ENCODE measurements around the gene BCOR.

DNA sequence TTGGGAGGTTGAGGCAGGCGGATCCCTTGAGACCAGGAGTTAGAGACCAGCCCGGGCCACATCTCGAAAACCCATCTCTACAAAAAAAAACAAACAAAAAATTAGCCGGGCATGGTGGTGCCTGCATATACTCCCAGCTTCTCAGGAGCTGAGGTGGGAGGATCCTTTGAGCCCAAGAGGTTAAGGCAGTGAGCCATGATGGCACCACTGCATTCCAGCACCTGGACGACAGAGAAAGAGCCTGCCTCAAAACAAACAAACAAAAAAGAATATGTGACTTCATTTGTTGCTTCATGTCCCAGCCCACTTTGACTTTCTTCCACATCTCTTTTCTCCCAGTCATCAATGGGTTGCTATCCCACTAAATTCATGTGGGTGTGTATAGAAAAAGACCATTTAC is 79.7 kb downstream of the BCOR start:
- TF ChIP-seq, protein P1, sequence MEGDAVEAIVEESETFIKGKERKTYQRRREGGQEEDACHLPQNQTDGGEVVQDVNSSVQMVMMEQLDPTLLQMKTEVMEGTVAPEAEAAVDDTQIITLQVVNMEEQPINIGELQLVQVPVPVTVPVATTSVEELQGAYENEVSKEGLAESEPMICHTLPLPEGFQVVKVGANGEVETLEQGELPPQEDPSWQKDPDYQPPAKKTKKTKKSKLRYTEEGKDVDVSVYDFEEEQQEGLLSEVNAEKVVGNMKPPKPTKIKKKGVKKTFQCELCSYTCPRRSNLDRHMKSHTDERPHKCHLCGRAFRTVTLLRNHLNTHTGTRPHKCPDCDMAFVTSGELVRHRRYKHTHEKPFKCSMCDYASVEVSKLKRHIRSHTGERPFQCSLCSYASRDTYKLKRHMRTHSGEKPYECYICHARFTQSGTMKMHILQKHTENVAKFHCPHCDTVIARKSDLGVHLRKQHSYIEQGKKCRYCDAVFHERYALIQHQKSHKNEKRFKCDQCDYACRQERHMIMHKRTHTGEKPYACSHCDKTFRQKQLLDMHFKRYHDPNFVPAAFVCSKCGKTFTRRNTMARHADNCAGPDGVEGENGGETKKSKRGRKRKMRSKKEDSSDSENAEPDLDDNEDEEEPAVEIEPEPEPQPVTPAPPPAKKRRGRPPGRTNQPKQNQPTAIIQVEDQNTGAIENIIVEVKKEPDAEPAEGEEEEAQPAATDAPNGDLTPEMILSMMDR (IDR thresholded peaks at IDR 0.05; ENCODE audit: insufficient read depth, low read length), result no peak
- TF ChIP-seq, protein P2, sequence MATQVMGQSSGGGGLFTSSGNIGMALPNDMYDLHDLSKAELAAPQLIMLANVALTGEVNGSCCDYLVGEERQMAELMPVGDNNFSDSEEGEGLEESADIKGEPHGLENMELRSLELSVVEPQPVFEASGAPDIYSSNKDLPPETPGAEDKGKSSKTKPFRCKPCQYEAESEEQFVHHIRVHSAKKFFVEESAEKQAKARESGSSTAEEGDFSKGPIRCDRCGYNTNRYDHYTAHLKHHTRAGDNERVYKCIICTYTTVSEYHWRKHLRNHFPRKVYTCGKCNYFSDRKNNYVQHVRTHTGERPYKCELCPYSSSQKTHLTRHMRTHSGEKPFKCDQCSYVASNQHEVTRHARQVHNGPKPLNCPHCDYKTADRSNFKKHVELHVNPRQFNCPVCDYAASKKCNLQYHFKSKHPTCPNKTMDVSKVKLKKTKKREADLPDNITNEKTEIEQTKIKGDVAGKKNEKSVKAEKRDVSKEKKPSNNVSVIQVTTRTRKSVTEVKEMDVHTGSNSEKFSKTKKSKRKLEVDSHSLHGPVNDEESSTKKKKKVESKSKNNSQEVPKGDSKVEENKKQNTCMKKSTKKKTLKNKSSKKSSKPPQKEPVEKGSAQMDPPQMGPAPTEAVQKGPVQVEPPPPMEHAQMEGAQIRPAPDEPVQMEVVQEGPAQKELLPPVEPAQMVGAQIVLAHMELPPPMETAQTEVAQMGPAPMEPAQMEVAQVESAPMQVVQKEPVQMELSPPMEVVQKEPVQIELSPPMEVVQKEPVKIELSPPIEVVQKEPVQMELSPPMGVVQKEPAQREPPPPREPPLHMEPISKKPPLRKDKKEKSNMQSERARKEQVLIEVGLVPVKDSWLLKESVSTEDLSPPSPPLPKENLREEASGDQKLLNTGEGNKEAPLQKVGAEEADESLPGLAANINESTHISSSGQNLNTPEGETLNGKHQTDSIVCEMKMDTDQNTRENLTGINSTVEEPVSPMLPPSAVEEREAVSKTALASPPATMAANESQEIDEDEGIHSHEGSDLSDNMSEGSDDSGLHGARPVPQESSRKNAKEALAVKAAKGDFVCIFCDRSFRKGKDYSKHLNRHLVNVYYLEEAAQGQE (IDR thresholded peaks at IDR 0.05; ENCODE audit: insufficient replicate concordance, low read depth), result no peak
- TF ChIP-seq POLR2AphosphoS5 (IDR thresholded peaks at IDR 0.05; ENCODE audit: low read depth) (no peak), GABPA (IDR thresholded peaks at IDR 0.05; ENCODE audit: low read depth) (no peak), SPI1 (IDR thresholded peaks at IDR 0.05; ENCODE audit: borderline replicate concordance, low read depth) (no peak)
